Measurements from ENCODE around the gene IST1. TPM values are rescaled to one million over a fixed set of nuclear protein-coding genes. Genes with fewer than 3 reads are reported as not detected.
"Not testable (repeated sequence)": the region's sequence is repeated elsewhere in the genome, so short reads cannot be mapped to it uniquely, and the experiment has no call there.

IST1 gene
- 162 TPM for total RNA-seq

DNA sequence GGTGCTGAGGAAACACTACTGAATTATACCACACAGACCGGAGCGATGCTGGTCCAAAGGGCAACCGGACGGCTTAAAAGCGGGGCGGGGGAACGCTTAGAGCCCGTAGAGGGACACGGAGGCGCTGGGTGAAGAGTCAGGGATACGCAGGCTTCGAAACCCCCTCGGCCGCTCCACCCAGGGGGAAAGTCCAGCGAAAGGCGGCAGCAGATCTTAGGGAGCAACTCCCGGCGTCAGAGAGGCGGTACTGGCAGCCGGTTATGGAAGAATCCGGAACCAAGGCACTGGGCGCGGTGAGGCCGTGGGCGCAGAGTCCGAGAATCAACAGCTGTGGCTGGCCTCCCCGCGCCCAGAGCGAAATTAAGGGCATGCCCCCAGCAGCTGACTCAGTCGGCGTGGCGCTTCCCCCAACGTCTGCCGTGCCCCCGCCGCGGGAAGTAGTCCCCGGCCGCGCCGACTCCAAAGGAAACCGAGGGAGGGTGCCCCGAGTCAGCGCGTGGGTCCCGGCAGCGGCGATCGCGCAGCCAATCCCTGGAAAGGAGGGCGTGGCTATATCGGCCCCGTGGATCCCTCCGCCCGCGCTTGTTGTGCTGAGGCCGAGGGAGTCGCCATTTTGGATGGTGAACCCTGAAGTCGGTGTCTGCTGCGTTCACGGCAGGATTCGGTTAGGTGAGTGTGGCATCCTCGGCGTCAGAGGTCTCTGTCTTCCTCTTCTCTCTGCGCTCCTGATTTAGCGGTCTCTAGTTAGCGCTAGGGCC, at the start of gene IST1:
Gene IST1, plus strand, starts transcription at position 611 of the 758 bp plus-strand sequence. CDS start 20,110 bp downstream, outside the sequence.
- DNase-seq (ENCODE audit: low read depth in 2 of 3, low spot score in 2 of 3) = peak; percentile 92 to 98 (median 98)

DNA sequence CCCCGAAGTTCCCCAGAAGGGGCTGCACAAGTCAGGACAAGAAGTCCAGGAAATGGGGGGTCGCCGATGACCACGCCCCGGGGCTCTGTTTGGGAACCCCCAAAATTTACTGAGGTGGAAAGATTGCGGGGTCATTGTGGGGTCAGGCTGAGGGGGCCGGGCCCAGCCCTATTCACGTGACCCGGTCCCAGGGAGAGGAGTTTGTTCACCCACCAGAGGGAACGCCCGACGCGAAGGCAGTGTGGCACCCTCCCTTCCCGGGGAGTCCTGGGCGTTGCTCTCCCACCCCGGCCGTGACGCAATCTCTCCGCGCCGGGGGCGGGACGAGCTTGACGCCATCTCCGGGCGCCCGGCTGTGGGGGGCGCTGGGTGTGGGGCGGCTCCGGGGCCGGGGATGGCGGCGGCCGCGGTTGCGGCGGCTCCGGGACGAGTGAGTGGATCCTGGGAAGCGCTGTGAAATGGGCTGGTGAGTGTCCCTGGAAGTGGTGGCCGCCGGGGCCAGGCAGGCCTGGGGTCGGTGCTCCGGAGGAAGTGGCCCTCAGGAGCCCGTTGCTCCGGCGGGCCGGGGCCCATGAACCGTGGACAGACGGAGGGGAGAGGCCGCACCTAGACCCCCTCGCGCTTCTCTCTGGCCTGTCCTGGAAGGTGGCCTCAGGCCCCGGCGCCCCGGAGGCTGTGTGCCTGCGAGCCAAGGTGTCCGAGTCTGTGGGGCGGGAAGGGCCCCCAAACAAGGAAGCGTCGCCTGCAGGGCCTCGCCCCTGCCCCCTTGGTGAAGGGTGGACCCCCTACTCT, 49.5 kb upstream of the IST1 start, which contains the start of gene ATXN1L:
Gene ATXN1L, plus strand, starts transcription at position 338 of the 792 bp plus-strand sequence. CDS start 3,765 bp downstream, outside the sequence.
- peak; percentile 90 to 96 (median 92) for DNase-seq (ENCODE audit: low read depth in 2 of 3, low spot score in 2 of 3)

DNA sequence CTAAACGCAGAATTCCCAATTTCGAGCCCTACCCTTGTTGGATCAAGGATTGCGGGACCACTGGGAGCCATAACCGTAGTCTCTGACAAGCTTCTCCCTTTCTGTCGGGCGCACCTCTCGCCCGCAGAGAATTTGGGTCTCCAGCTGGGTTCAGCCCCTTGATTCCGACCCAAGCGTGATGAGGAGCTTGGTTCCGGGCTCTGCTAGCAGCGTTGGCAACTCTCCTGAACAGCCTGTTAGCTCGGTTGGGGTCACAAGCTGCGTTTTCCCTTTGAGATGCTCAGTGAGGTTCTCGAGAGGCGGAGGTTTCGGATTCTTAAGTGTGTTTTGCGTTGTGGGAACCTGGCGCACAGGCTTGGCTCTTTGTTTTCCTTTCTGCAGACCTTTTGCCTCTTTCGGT, 48.9 kb upstream of the IST1 start:
- peak in 2 of 3 donors; percentile 9 to 21 for DNase-seq (ENCODE audit: low read depth in 2 of 3, low spot score in 2 of 3)

DNA sequence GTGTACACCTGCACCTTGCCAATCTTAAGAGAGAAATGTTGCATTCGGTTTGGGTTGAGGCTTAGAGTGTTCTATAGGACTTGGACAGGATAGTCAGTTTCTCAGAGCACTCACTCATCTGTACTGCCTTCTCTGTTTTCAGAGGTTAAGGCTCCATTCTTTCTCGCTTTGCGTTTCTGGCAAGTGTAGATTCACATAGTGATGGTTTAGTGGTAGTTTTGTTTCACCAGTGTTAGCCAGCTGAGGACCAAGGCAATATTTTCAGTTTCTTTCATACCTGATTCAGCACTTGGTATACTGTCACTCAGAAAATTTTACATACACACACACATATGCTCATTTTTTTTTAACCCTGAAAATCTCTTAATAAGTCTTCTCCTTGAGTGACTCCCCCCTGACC, 48.2 kb upstream of the IST1 start:
- no peak for DNase-seq (ENCODE audit: low read depth in 2 of 3, low spot score in 2 of 3)

DNA sequence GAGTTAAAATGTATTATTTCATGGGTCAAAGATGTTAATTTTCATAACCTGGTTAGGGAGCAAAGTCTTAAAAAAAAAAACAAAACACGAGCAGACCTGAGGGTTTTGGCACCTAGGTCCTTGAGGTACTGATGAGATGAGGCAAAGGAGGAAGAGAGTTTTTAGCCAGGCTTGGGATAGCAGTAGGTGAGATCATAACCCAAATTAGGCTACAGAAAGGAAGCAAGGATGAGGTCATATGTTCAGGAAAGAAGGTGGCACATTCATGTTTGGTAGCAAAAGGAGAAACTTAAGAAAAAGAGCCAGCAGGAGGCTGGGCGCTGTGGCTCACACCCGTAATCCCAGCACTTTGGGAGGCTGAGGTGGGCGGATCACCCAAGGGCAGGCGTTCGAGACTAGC, 46.7 kb upstream of the IST1 start:
- DNase-seq (ENCODE audit: low read depth in 2 of 3, low spot score in 2 of 3) = no peak

DNA sequence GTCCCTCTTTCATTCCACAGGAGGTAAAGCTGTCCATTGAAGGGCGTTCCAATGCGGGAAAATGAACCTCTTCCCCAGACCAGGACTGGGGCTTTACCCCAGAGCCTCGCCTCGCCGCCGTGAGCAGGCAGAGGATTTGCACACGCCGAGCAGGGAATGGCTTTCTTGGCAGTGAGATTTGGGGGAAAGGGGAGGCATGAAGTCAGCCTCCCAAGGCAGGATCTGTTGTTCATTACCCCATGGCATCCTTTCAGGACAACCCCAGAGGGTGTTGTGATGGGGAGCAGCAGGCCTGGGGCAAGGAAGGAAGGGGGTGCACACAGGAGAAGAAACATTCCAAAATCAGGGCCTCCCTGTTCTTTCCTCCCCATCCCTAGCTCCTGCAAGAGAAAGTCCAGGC, 43.6 kb upstream of the IST1 start:
- no peak for DNase-seq (ENCODE audit: low read depth in 2 of 3, low spot score in 2 of 3)

DNA sequence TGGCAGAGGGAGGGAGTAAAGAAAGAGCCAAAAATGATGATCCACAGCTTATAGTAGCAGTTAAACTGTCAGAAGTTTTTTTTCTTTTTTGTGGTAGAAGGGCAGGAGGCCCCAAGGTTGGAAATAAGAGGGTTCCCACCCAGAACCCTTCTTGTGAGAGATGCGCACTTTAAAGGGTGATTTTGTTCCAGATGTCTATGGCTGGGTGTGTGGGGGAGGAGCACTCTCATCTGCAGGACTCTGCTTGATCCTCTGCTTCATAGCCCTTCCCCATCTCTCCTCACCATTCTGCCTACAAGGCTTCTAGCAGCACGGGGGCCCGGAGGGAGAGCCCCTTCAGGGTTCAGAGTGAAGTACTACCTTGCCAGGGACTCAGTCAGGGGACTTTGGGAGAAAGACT, 43.2 kb upstream of the IST1 start:
- no peak for DNase-seq (ENCODE audit: low read depth in 2 of 3, low spot score in 2 of 3)

DNA sequence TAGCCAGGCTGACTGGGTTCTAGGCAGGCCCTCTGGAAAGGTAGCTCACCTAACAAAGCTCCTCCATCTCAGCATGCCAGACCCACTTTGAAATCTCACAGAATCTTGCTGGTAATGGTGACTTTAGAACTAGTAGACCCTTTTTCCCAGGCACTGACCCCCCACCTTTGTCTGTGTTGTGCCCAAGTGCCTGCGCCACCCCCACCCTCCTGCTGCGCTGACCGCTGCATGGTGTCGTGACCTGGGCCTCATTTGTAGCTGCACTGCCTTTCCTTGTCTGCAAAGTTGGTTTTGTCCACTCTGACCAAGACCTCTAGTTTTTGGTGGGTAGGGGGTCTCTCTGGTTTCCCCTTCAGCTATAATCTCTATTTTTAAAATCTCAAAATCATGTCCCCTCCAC, 42.8 kb upstream of the IST1 start:
- no peak for DNase-seq (ENCODE audit: low read depth in 2 of 3, low spot score in 2 of 3)

DNA sequence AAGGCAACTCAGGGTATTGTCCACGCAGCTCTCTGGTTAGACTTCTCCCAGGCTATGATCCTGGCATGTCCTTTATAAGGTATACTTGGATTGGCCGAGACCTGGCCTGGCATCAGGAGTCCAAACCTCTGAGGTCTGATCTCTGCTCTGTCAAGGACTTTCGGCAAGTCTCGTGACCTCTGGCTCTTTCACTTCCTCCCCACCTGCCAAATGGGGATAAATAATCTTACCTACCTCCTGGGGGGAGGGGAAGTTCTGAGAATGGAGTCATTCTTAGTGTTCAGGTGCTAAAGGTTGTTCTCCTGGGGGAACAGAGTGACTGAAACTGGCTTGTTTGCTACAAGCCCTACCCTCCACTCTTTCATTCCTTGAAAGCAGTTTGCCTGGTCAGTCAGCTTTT, 41.9 kb upstream of the IST1 start:
- DNase-seq (ENCODE audit: low read depth in 2 of 3, low spot score in 2 of 3) = no peak

DNA sequence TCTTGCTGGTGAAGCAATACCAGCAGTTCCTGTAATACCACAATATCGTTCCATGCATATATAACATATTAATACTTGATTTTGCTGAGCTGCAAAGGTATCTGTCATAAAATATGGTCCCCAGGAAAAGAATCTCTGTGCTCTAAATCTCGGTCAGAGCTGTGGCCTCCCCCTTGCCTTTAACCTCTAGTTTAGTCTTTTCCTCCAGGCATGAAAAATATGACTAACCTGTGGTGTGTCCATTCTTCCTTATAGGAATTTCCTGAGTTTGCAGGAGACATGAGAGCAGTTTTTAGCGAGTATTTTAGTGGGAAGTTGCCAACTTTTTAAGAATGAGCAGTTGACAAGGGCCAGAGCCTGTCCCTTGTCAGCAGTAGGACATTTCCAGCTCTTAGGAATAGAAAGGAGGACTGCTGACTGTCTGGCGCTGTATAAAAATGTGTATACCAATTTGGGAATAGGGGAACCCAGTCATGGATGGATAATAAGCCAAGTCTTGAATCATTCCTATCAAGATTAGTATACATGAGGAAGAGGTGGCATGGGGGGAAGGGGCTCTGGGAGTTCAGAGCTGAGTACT, 40.9 kb upstream of the IST1 start:
- DNase-seq (ENCODE audit: low read depth in 2 of 3, low spot score in 2 of 3) = no peak

DNA sequence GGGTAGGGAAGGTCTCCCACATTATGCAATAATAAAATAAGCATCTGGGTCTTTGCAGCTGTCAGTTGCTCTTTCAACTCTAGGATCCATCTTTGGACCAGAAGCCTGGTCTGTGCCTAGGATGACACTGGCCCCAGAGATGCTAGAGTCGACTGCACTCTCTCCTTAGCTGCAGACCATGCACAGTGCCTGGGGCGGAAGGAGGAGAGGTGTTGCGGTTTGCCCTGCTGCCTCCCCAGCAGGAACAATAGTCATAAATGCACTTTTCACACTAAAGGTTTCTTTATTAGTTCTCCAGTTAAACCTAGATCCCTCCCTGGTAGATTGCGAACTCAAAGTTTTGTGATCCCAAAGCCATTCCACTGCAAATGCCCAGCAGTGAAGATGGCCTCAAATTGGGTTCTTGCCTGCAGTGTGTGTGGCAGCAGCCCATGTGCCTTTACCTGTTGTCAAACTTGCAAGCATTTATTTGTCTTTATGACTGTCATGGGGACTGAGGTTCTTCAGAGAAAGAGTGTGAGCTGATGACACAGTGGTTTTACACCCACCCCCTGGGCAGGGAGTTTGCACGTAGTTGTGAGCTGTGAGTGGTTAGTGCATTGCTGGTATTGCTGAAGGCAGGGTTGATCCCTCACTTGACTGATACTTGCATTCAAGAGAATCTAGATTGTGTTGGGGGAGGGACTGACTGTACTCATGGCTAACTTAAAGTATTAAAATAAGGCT, 39.2 kb upstream of the IST1 start:
- no peak for DNase-seq (ENCODE audit: low read depth in 2 of 3, low spot score in 2 of 3)

DNA sequence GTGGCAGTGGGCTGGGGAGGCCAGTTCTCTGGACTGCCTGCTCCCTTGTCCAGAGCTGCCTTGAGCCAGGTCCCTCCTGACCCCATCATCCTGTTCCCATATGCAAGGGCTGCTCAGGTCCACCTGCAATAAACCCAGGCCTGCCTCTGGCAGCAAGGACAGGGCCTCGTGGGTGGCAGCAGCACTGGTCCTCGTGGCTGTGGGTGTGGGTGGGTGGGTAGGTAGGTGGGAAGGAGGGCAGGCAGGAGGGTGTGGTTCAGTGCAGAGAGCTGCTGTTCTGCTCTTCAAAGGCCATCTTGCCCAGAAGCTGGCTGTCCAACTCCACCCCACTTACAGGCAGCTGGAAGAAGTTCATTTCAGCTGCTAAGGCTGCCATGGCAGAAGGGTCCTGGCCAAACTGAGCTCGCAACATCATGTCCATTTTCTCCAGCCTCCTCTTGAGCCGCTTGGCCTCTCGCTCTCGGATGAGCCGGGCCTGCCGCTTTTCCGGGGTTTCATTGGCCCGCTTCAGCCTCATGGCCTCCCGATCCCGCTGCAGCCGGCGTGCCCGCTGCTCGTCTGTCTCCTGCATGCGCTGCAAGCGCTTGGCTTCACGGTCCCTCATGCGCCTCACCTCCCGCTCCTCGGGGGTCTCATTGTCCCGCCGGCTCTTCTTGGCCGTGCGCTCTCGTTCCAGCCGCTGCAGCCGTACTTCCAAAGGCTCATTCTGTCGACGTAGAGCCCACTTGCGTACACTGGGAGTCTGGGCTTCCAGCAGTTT, 35.4 kb upstream of the IST1 start:
- DNase-seq (ENCODE audit: low read depth in 2 of 3, low spot score in 2 of 3) = no peak

DNA sequence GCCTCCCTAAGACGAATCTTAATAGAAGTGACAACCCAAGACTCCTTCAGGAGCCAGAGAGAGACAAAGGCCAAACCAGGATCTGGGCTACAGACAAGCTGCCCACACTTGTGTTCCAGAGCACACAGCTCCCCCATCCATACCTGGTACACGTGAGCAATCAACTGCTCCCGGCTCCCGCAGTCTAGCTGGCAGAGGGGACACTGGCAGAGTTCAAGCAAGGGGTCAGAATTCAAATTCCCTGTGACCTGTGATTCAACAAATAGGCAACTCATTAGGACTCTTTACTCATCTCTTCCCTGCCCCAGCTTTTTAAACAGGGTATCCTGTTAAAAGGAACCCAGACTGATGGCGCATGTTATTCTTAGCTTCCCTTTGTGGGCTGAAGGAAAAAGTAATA, 31.3 kb upstream of the IST1 start:
- DNase-seq (ENCODE audit: low read depth in 2 of 3, low spot score in 2 of 3) = no peak

DNA sequence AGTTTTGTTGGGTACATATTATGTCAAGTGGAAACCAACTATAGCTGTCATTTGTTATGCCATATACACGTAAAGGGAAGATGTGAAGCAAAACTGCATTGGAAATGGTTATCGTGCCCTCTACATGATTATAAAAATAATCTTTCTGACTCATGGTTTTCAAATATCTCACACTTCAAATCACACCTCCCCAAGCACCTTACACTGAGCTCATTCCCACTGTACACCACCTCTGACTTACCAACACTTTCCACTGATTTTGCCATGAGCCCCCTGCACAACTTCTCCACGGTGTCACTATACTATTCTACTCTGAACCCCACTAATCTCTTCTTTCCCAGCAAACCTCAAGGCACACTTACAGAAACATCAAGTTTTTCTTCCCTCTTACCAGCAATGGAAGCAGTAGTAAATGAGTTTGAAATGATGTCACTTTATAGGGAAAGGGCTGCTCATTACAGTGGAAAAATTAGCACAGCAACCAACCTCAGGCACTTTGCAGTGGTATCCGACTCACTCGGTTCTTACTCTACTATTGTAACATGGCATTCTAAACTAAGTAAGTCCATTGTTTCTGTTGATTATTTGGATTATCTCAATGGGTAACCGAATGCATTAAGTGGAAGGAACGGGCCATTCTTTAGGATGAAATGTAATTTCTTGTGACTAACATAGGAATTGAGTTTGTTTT, 30.0 kb upstream of the IST1 start:
- DNase-seq (ENCODE audit: low read depth in 2 of 3, low spot score in 2 of 3) = no peak

DNA sequence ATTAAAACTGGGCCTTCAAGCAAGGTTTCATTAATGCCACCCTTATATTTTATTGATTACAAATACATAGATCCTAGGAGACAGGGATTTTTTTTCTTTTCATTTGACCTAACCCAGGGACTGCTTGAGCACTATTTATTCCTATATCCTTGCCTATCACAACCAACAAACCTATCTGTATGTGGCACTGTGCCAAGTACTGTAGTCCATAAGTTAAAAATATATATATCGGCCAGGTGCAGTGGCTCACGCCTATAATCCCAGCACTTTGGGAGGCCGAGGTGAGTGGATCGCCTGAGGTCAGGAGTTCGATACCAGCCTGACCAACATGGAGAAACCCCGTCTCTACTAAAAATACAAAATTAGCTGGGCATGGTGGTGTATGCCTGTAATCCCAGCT, 28.2 kb upstream of the IST1 start:
- not testable (repeated sequence) for DNase-seq (ENCODE audit: low read depth in 2 of 3, low spot score in 2 of 3)

DNA sequence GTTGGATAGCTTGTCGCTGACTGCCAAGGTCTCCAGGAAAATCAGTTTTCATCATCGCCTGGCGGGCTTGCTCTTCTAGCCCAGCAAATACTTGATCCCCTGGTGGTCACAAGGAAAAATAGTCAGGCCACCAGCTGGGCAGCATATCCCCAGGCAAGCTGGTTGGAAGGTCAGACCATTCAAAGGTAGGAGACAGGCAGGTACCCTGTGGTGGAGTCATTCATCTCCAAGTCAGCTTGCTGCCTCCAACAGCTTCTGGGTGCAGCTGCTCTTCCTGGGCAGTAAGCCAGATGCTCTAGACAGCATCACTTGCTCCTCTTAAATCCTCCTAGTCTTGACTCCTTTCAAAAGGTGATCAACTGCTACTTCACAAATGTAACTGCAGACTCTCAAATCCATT, 27.4 kb upstream of the IST1 start:
- DNase-seq (ENCODE audit: low read depth in 2 of 3, low spot score in 2 of 3) = no peak

DNA sequence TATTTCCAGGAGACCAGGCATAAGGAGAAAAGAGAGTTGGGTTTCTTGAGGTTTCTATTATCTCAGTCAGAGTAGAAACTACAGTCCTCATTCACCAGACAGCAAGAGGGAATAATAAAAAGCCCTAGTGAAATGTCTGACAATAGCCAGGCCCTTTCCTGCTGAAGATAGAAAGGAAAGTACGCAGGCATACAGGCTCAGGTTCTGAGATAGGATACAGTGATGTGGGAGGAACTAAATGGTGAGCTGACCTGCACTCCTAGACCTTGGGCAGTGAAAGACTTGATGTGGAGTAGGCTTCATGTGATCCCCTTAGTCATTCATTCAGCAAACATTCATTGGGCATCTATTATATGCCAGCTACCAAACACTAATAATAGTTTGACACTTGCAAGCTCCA, 26.2 kb upstream of the IST1 start:
- DNase-seq (ENCODE audit: low read depth in 2 of 3, low spot score in 2 of 3) = no peak

DNA sequence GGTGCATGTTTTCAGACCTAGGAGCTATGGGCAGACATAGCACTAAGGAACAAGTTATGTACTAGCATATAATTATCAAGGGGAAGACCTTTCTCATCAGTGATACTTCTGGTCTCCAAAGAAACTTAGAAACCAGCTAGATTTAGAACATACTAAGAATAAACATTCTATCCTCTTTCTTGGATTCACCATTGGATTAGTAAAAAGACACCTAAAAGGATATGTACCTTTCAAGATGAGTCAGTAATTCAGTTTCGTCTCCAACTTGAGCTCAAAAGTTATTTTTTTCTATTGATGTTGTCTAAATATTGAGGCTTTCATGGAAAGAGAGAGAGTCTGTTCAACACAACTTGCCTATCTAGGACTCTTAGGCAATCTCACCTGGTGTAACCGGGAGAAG, 24.5 kb upstream of the IST1 start:
- no peak for DNase-seq (ENCODE audit: low read depth in 2 of 3, low spot score in 2 of 3)

DNA sequence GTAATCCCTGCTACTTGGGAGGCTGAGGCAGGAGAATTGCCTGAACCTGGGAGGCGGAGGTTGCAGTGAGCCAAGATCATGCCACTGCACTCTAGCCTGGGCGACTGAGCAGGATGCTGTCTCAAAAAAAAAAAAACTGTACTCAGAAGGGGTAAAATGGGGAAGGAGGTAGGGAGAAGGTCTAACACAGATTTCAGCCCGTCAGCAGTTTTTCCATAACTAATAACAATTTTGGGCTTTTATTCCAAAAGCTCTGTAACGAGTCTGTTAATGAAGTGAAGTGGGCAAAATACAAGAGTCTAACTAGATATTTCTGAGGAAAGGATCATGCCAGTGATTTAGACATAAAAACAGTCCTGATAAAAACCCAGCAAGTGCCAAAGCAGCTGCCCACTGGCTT, 22.1 kb upstream of the IST1 start:
- no peak for DNase-seq (ENCODE audit: low read depth in 2 of 3, low spot score in 2 of 3)

DNA sequence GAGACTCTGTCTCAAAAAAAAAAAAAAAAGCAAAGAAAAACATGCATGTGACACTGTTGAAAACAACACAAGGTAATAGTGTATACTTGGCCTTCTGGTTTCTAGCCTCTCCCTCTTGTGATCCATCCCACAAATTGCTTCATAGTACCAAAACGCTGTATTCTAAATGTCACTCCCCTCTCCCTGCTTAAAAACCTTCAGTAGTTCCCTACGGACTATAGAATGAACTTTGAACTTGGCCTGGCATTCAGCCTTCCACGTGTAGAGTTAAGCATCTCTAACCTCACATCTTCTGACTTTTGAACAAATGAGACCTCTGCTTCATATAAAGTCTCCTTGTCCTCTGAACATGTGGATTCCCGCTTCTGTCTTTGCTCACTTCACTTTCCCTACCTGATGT, 16.4 kb upstream of the IST1 start:
- no peak for DNase-seq (ENCODE audit: low read depth in 2 of 3, low spot score in 2 of 3)

Measured in hematopoietic multipotent progenitor cell (in vitro differentiated cells).